IMR-90 (cell line): ENCODE results near the gene PCDH11Y. TPM values are rescaled to one million over a fixed set of nuclear protein-coding genes. Genes with fewer than 3 reads are reported as not detected.
"Not testable (repeated sequence)": the region's sequence is repeated elsewhere in the genome, so short reads cannot be mapped to it uniquely, and the experiment has no call there.

Experiments used
- ATAC-seq: fragments of 200-7000 bp; cut with Tn5 transposase; 2 replicates; pipeline ENCODE4 v1.9.1; 2020; ENCODE audit warnings: low read depth, mild to moderate bottlenecking, moderate library complexity
- BruUV-seq: library from RNA; stranded (reverse); fragments of 400-500 nt; replicated peaks from 2 replicates; lab custom pipeline; 2021; lab: Mats Ljungman, UMichigan
- CTCF ChIA-PET: fragments of 300-600 bp; formaldehyde crosslinking; extraction: SDS; loops from one replicate; lab custom pipeline; 2021; ENCODE audit warnings: antibody characterized with exemption; lab: Yijun Ruan, JAX
- POLR2A ChIA-PET: fragments of 300-600 bp; sonication (Branson Sonifier 250); formaldehyde crosslinking; loops from one replicate; lab custom pipeline; 2022; ENCODE audit warnings: antibody characterized with exemption; ENCODE audit not compliant: unreplicated experiment; lab: Charles Lee
- DNase-seq: peaks from one replicate; pipeline ENCODE4 v3.0.0; 2013
- H2AFZ ChIP-seq: replicated peaks from 2 replicates; pipeline ENCODE3; 2013; ENCODE audit warnings: low read length, mild to moderate bottlenecking; ENCODE audit not compliant: poor library complexity
- H2AK5ac ChIP-seq: 2 replicates; pipeline ENCODE4 v1.6.1; 2013; ENCODE audit warnings: low read depth, low read length, inconsistent platforms
- H2AK9ac ChIP-seq: replicated peaks from 2 replicates; pipeline ENCODE3; 2013; ENCODE audit warnings: mild to moderate bottlenecking, low read depth, low read length, moderate library complexity; ENCODE audit not compliant: poor library complexity
- H2BK120ac ChIP-seq: 2 replicates; pipeline ENCODE4 v1.6.1; 2013; ENCODE audit warnings: low read depth, low read length, inconsistent platforms
- H2BK15ac ChIP-seq: 3 replicates; pipeline ENCODE4 v1.6.1; 2013; ENCODE audit warnings: low read depth, low read length, inconsistent platforms
- H2BK20ac ChIP-seq: 2 replicates; pipeline ENCODE4 v1.6.1; 2013; ENCODE audit warnings: low read depth, mild to moderate bottlenecking, inconsistent platforms, low read length, moderate library complexity
- H2BK5ac ChIP-seq: 2 replicates; pipeline ENCODE4 v1.6.1; 2013; ENCODE audit warnings: mild to moderate bottlenecking, low read depth, low read length, inconsistent platforms; ENCODE audit not compliant: poor library complexity, severe bottlenecking
- H3K14ac ChIP-seq: replicated peaks from 2 replicates; pipeline ENCODE4 v1.6.1; 2013; ENCODE audit warnings: low read depth, low read length, inconsistent platforms
- H3K18ac ChIP-seq: 2 replicates; pipeline ENCODE4 v1.6.1; 2013; ENCODE audit warnings: low read depth, low read length, control low read depth
- H3K23ac ChIP-seq: 2 replicates; pipeline ENCODE4 v1.6.1; 2013; ENCODE audit warnings: low read depth, low read length, inconsistent platforms
- H3K27ac ChIP-seq: 2 replicates; pipeline ENCODE4 v1.5.1; 2013; ENCODE audit warnings: mild to moderate bottlenecking, control low read depth, low read length; ENCODE audit not compliant: insufficient read depth
- H3K27me3 ChIP-seq: 2 replicates; pipeline ENCODE4 v1.6.1; 2013; ENCODE audit warnings: low read length; ENCODE audit not compliant: control insufficient read depth, insufficient read depth
- H3K36me3 ChIP-seq: 2 replicates; pipeline ENCODE4 v1.6.1; 2013; ENCODE audit warnings: low read length, mixed read lengths; ENCODE audit not compliant: control insufficient read depth, insufficient read depth
- H3K4ac ChIP-seq: 2 replicates; pipeline ENCODE4 v1.6.1; 2013; ENCODE audit warnings: low read depth, low read length, inconsistent platforms
- H3K4me1 ChIP-seq: 2 replicates; pipeline ENCODE4 v1.6.1; 2013; ENCODE audit warnings: low read length, mixed read lengths; ENCODE audit not compliant: control insufficient read depth, insufficient read depth
- H3K4me2 ChIP-seq: 2 replicates; pipeline ENCODE4 v1.6.1; 2013; ENCODE audit warnings: low read depth, mild to moderate bottlenecking, control low read depth, low read length, moderate library complexity
- H3K4me3 ChIP-seq: 2 replicates; pipeline ENCODE4 v1.5.1; 2013; ENCODE audit warnings: low read depth, mild to moderate bottlenecking, control low read depth, low read length, moderate library complexity; ENCODE audit not compliant: insufficient read depth
- H3K56ac ChIP-seq: 2 replicates; pipeline ENCODE4 v1.6.1; 2013; ENCODE audit warnings: low read length, inconsistent platforms; ENCODE audit not compliant: insufficient read depth; ENCODE audit errors: extremely low read depth
- H3K79me1 ChIP-seq, 2 experiments: 2 replicates each; pipeline ENCODE4 v1.6.1; 2013; ENCODE audit warnings: low read length in 2 of 2, inconsistent platforms in 1 of 2, low read depth in 1 of 2
- H3K9ac ChIP-seq: 2 replicates; pipeline ENCODE4 v1.6.1; 2013; ENCODE audit warnings: low read depth, low read length, control low read depth
- H3K9me1 ChIP-seq: 2 replicates; pipeline ENCODE4 v1.6.1; 2013; ENCODE audit warnings: low read length, inconsistent platforms; ENCODE audit not compliant: insufficient read depth
- H3K9me3 ChIP-seq: 2 replicates; pipeline ENCODE4 v1.6.1; 2013; ENCODE audit warnings: low read length; ENCODE audit not compliant: control insufficient read depth, insufficient read depth
- H4K20me1 ChIP-seq: 2 replicates; pipeline ENCODE4 v1.6.1; 2013; ENCODE audit warnings: low read length, inconsistent platforms; ENCODE audit not compliant: insufficient read depth
- H4K5ac ChIP-seq: 2 replicates; pipeline ENCODE4 v1.6.1; 2013; ENCODE audit warnings: mild to moderate bottlenecking, low read depth, low read length, control low read depth
- H4K8ac ChIP-seq, 2 experiments: 2 replicates each; pipeline ENCODE4 v1.6.1; 2013; ENCODE audit warnings: low read depth in 2 of 2, low read length in 2 of 2, control low read depth in 1 of 2, inconsistent platforms in 1 of 2
- H4K91ac ChIP-seq: 2 replicates; pipeline ENCODE4 v1.6.1; 2013; ENCODE audit warnings: low read depth, low read length, inconsistent platforms; ENCODE audit not compliant: insufficient read depth
- WGBS, 2 experiments: methylation state at CpG; one replicate each; pipeline versions ENCODE4 v1.1.5 to v1.1.7; 2013; ENCODE audit warnings: missing lambda C conversion rate in 2 of 2; ENCODE audit not compliant: insufficient read length in 1 of 2; ENCODE audit errors: extremely low coverage in 2 of 2; 5-methylcytosine and 5-hydroxymethylcytosine counted together
- dilution Hi-C: fragments of 300-500 bp; cut with HindIII; formaldehyde crosslinking; loops from one replicate; pipeline ENCODE4 v1.14.3; 2018; ENCODE audit warnings: low sequenced_read_pairs; ENCODE audit not compliant: unreplicated experiment
- in situ Hi-C: fragments of 300-500 bp; cut with MboI; formaldehyde crosslinking; loops from 3 replicates; pipeline ENCODE4 v1.14.3; 2019; ENCODE audit warnings: low sequenced_read_pairs, inconsistent platforms, mixed read lengths
- intact Hi-C: fragments of 100-400 bp; cut with micrococcal nuclease; formaldehyde crosslinking; loops from 2 replicates; pipeline ENCODE4 v1.10.0; 2022
- polyA plus RNA-seq, 3 experiments: library from polyadenylated mRNA; depleted of rRNA; stranded (reverse); fragments of >200 nt; gene quantifications; 2 replicates each; pipeline ENCODE4 v1.2.3, GENCODE V29; 2012; ENCODE audit warnings: low replicate concordance in 1 of 3
- total RNA-seq: library from RNA; depleted of rRNA; stranded (reverse); fragments of >200 nt; gene quantifications from 2 replicates; pipeline ENCODE4 v1.2.3, GENCODE V29; 2012

PCDH11Y gene
- total and polyA plus RNA-seq, 2 of the 4 experiments (the other 2 are of a cell fraction): not detected

- H2AK9ac ChIP-seq, H3K79me1 ChIP-seq, H3K4me3 ChIP-seq, DNase-seq, H4K91ac ChIP-seq, H3K56ac ChIP-seq, H3K4ac ChIP-seq, H3K4me2 ChIP-seq, H3K4me1 ChIP-seq, dilution Hi-C loops, ATAC-seq, H4K8ac ChIP-seq, H2AK5ac ChIP-seq, intact Hi-C loops, H3K36me3 ChIP-seq, H2BK5ac ChIP-seq, H3K23ac ChIP-seq, CTCF ChIA-PET, H3K14ac ChIP-seq, H2BK20ac ChIP-seq, H2BK15ac ChIP-seq, H3K27me3 ChIP-seq, H3K9me3 ChIP-seq, BruUV-seq, POLR2A ChIA-PET, H3K9me1 ChIP-seq, H2BK120ac ChIP-seq, H4K20me1 ChIP-seq, H4K5ac ChIP-seq, H2AFZ ChIP-seq, H3K27ac ChIP-seq, in situ Hi-C loops, H3K9ac ChIP-seq, H3K18ac ChIP-seq: not testable (repeated sequence)
- WGBS, 2 experiments: no CpG with 5 or more reads among the region's 55 CpGs
Measured at GRCh38 chrY:5002476-5003184, 2.5 kb downstream of the PCDH11Y start.

DNA sequence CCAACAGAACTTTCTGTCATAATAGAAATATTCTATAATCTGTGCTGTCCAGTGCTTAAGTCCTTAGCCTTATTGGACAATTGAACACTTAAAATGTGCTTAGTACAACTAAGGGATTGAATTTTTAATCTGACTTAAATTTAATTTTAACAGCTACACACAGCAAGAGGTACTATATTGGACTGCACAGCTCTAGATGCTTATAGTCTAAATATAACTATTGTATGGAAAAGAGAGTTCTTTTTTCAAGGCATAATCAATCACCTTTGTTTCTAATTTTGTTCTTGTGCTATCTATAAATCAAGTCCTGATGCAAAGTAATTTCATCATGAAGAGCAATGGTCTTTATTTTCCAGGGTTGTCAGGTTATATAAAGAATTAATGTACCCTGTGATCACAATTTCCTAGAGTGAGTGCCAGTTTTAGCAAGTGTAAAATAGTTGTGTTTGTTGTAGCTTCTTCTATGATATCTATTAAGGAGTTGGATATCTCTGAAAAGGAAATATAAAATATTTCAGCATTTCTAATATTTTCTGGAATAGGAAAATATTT is 39.0 kb downstream of the PCDH11Y start:
- H2BK120ac ChIP-seq, H3K9me1 ChIP-seq, H3K79me1 ChIP-seq, H3K4me2 ChIP-seq, dilution Hi-C loops, CTCF ChIA-PET, H2BK5ac ChIP-seq, H3K14ac ChIP-seq, H4K91ac ChIP-seq, H3K23ac ChIP-seq, H3K27me3 ChIP-seq, H3K36me3 ChIP-seq, H3K4me1 ChIP-seq, H3K27ac ChIP-seq, H4K5ac ChIP-seq, H4K20me1 ChIP-seq, H3K4ac ChIP-seq, H2AFZ ChIP-seq, H3K4me3 ChIP-seq, H4K8ac ChIP-seq, H3K56ac ChIP-seq, intact Hi-C loops, H3K9ac ChIP-seq, H3K18ac ChIP-seq, in situ Hi-C loops, POLR2A ChIA-PET, H2AK9ac ChIP-seq, H2BK20ac ChIP-seq, H2AK5ac ChIP-seq, H2BK15ac ChIP-seq, DNase-seq, ATAC-seq, H3K9me3 ChIP-seq, BruUV-seq: not testable (repeated sequence)
